NCI-H510A treated with DMSO at 0.1 percent for 48 hours (cell line): Measurements from ENCODE around the gene CAMTA2.
A peak's percentile ranks its signal among the peaks of the same experiment; 100 is the strongest.
"Not testable (repeated sequence)": the region's sequence is repeated elsewhere in the genome, so short reads cannot be mapped to it uniquely, and the experiment has no call there.

Source experiments
- DNase-seq: peaks from one replicate; lab custom pipeline; 2025; lab: John Stamatoyannopoulos, UW

The CAMTA2 gene

DNA sequence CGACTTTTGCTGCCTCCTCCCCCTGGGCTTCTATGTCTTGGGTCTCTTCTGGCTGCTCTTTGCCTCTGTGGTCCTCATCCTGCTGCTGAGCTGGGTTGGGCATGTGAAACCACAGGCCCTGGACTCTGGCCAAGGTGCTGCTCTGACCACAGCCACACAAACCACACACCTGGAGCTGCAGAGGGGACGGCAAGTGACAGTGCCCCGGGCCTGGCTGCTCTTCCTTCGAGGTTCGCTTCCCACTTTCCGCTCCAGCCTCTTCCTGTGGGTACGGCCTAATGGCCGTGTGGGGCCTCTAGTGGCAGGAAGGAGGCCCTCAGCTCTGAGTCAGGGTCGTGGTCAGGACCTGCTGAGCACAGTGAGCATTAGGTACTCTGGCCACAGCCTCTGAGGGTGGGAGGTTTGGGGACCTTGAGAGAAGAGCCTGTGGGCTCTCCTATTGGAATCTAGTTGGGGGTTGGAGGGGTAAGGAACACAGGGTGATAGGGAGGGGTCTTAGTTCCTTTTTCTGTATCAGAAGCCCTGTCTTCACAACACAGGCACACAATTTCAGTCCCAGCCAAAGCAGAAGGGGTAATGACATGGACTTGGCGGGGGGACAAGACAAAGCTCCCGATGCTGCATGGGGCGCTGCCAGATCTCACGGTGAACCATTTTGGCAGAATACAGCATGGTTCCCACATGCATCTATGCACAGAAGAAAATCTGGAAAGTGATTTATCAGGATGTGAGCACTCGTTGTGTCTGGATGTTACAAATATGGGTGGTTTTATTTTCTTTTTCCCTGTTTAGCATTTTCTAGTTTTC is 53.1 kb downstream of the CAMTA2 start:
- DNase-seq: peak; percentile 8

DNA sequence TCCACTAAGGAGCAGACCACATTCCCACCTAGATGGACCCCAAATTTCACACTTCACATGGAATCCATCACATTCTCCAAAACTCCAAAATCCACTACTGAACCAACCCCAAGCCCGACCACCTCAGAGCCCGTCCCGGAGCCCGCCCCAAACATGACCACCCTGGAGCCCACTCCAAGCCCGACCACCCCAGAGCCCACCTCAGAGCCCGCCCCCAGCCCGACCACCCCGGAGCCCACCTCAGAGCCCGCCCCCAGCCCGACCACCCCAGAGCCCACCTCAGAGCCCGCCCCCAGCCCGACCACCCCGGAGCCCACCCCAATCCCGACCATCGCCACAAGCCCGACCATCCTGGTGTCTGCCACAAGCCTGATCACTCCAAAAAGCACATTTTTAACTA is 53.8 kb downstream of the CAMTA2 start:
- DNase-seq: no peak

DNA sequence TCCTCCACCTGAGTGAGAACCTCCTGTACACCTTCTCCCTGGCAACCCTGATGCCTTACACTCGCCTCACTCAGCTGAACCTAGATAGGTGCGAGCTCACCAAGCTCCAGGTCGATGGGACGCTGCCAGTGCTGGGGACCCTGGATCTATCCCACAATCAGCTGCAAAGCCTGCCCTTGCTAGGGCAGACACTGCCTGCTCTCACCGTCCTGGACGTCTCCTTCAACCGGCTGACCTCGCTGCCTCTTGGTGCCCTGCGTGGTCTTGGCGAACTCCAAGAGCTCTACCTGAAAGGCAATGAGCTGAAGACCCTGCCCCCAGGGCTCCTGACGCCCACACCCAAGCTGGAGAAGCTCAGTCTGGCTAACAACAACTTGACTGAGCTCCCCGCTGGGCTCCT is 54.7 kb downstream of the CAMTA2 start:
- no peak for DNase-seq

DNA sequence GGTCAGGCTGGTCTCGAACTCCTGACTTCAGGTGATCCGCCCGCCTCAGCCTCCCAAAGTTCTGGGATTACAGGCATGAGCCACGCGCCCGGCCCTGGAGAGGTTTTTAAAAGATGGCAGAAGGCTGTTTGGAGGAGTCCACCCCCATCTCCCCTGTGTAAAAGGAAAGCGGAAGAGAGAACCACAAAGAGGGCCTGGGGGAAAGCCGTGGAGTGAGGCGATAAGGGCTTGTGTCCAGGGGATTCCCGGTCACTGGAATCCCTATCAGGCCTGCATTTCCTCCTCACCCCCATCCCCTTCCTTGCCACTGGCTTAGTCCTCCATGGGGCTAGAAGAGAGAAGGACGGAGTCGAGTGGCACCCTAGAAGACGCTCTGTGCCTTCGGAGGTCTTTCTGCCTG is 55.5 kb downstream of the CAMTA2 start, which contains the start of gene GP1BA:
Gene GP1BA, plus strand, starts transcription at position 315 of the 400 bp plus-strand sequence. CDS start 328 bp downstream, outside the sequence.
- no peak for DNase-seq

DNA sequence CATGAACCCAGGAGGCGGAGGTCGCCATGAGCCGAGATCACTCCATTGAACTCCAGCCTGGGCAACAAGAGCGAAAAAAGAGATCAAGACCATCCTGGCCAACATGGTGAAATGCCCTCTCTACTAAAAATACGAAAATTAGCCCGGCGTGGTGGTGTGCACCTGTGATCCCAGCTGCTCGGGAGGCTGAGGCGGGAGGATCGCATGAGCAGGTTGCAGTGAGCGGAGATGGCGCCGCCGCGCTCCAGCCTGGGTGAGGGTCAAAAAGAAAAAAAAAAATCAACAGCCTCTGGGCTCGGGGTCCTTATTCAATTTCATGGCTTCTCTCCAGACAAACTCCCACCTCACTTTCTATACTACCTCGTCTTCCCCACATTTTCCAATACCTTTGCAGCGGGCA is 58.6 kb downstream of the CAMTA2 start:
- DNase-seq: no peak

DNA sequence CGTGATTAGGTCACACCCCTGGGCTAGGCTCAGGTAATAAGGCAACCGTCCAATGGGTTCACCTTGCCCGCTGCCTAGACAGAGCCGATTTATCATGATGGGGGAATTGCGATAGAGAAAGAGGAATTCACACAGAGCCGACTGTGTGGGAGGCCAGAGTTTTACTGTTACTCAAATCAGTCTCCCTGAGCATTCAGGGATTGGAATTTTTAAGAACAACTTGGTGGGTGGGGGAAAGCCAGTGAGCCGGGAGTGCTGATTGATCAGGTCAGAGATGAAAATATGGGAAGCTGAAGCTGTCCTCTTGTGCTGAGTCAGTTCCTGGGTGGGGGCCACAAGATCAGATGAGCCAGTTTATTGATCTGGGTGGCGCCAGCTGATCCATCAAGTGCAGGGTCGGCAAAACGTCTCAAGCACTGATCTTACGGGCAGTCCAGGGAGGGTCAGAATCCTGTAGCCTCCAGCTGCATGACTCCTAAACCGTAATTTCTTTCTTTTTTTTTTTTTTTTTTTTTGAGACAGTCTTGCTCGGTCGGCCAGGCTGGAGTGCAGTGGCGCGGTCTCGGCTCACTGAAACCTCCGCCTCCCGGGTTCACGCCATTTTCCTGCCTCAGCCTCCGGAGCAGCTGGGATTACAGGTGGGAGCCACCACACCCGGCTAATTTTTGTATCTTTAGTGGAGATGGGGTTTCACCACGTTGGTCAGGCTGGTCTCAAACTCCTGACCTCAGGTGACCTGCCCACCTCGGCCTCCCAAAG is 60.7 kb downstream of the CAMTA2 start:
- DNase-seq: not testable (repeated sequence)

DNA sequence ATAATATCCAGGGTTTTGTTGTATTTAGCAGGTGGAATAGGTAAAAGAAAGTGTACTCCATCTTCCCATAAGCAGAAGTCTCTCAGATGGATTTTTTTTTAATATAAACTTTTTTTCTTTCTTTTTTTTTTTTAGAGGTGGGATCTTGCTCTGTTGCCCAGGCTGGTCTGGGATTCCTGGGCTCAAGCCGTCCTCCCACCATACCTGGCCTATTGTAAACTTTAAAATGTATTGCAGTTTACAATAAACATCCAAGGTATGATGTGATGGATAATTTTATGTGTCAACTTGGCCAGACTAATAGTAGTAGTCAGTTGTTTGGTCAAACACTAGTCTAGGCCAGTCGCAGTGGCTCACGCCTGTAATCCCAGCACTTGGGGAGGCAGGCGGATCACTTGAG is 66.2 kb downstream of the CAMTA2 start:
- DNase-seq: no peak

DNA sequence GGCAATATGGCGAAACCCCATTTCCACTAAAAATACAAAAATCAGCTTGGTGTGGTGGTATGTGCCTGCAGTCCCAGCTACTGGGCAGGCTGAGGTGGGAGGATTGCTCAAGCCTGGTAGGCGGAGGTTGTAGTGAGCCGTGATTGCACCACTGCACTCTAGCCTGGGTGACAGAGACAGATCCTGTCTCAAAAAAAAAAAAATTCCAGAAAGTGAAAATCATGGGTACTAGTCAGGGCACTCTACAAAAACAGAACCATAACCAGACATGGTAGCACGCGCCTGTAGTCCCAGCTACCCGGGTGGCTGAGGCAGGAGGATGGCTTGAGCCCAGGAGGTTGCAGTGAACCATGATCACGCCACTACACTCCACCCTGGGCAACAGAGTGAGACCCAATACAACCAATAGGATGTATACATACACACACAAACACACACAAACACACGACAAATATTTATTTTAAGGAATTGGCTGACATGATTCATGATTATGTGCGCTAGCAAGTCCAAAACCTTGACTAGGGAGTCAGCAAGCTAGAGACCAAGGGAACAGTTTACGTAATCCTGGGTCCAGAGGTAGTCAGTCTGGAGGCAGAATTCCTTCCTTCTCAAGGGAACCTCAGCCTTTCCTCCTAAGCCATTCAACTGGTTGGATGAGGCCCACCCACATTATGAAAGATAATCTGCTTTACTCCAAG is 67.0 kb downstream of the CAMTA2 start:
- no peak for DNase-seq

DNA sequence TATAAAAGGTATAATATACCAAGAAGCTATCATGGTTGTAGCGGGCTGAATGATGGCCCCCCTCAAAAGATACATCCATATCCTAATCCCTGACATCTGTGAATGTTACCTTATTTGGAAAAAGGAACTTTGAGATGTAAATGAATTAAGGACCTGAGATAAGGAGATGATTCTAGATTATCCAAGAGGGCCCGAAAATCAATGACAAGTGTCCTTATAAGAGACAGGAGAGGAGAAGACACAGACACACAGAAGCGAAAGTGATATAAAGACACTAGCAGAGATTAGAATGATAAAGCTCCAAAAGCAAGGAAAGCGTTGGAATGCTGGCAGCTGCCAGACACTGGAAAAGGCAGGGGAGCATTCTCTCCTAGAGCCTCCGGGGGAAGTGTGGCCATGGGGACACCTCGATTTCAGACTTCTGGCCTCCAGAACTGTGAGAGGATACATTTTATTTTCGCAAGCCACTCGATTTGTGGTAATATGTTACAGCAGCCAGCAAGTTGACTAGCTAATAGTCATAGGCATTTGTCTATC is 67.9 kb downstream of the CAMTA2 start:
- no peak for DNase-seq
